ENCODE data around the gene B3GNT2.
"Not testable (repeated sequence)": the region's sequence is repeated elsewhere in the genome, so short reads cannot be mapped to it uniquely, and the experiment has no call there.

The B3GNT2 gene, protein sequence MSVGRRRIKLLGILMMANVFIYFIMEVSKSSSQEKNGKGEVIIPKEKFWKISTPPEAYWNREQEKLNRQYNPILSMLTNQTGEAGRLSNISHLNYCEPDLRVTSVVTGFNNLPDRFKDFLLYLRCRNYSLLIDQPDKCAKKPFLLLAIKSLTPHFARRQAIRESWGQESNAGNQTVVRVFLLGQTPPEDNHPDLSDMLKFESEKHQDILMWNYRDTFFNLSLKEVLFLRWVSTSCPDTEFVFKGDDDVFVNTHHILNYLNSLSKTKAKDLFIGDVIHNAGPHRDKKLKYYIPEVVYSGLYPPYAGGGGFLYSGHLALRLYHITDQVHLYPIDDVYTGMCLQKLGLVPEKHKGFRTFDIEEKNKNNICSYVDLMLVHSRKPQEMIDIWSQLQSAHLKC

DNA sequence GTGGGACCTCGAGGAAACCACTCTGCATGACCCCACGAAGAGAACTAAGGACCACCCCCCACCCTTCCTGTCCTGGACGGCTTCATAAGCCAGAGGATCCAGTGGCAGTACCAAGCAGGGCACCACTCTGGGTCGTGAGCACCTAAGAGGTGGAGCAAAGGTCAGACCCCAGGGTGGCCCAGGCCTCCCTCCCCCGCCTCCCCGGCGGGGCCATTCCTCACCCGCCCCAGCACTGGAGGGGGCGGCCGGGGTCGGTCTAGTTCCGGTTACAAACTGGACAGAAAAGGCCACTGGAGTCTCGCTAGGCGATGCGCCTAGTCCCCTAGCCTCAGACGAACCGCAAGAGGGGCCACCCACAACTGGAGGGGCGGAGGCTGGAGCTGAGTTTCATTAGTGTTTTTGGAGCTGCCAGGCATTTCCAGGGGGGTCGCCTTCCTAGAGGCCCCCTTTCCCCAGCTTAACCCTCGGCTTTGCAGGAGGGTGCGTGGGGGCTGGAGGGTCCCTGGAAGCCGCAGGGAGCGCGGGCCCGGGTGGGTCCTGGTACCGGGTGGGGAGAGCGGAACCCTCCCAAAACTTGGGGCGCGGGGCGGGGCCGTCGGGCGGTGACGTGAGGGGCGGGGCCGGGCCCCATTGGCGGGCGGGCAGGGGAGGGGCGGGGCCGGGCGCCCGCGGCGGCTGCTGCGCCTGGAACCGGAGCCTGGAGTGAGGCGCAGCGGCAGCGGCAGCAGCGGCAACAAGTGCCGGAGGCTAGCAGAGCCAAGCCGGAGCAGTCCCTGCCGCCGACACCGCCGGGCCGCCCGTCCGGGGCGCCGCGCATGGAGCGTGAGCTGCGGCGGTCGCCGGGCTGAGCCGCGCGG, at the start of gene B3GNT2:
Gene B3GNT2 (plus strand): TSS at position 695 of the 857 bp plus-strand sequence. CDS start 26,106 bp downstream, outside the sequence.
- DNase-seq (ENCODE audit: low read depth) = peak; percentile 73
- TF ChIP-seq, protein P1, sequence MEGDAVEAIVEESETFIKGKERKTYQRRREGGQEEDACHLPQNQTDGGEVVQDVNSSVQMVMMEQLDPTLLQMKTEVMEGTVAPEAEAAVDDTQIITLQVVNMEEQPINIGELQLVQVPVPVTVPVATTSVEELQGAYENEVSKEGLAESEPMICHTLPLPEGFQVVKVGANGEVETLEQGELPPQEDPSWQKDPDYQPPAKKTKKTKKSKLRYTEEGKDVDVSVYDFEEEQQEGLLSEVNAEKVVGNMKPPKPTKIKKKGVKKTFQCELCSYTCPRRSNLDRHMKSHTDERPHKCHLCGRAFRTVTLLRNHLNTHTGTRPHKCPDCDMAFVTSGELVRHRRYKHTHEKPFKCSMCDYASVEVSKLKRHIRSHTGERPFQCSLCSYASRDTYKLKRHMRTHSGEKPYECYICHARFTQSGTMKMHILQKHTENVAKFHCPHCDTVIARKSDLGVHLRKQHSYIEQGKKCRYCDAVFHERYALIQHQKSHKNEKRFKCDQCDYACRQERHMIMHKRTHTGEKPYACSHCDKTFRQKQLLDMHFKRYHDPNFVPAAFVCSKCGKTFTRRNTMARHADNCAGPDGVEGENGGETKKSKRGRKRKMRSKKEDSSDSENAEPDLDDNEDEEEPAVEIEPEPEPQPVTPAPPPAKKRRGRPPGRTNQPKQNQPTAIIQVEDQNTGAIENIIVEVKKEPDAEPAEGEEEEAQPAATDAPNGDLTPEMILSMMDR (conservative IDR thresholded peaks at IDR 0.05; ENCODE audit: low read depth, low read length) = no peak

DNA sequence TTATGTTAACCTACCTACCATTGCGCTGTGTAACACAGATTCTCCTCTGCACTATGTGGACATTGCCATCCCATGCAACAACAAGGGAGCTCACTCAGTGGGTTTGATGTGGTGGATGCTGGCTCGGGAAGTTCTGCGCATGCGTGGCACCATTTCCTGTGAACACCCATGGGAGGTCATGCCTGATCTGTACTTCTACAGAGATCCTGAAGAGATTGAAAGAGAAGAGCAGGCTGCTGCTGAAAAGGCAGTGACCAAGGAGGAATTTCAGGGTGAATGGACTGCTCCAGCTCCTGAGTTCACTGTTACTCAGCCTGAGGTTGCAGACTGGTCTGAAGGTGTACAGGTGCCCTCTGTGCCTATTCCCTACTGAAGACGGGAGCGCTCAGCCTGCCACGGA, 49.1 kb upstream of the B3GNT2 start:
- DNase-seq (ENCODE audit: low read depth); H3K4me3 ChIP-seq (ENCODE audit: low read depth, low read length): not testable (repeated sequence)

More for the DNA sequence above, at the start of gene B3GNT2:
- peak within 1 kb of the TSS; percentile 89 for H3K4me3 ChIP-seq (ENCODE audit: low read depth, low read length)

DNA sequence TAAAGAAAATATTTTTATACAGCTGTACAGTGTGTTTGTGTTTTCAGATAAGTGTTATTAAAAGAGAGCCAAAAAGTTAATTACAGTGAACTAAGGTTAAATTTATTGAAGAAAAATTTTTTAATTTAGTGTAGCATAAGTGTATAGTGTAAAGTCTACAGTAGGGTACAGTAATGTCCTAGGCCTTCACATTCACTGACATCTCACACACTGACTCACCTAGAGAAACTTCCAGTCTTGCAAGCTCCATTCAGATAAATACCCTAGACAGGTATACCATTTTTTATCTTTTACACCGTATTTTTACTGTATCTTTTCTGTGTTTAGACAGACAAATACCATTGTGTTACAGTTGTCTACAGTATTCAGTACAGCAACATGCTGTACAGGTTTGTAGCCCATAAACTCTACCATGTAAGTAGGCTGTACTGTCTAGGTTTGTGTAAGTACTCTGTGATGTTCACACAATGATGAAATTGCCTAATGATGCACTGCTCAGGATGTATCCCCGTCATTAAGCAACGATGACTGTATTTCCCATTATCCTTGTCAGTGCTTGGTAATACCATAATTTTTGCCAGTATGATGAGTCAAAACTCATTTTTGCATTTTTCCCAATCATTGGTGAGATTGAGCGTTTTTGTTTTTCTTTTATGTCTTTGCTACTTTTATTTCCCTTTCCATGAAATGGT, 48.2 kb upstream of the B3GNT2 start:
- peak; percentile 64 for DNase-seq (ENCODE audit: low read depth)
- TF ChIP-seq, protein P1 (conservative IDR thresholded peaks at IDR 0.05; ENCODE audit: low read depth, low read length) = no peak
- H3K4me3 ChIP-seq (ENCODE audit: low read depth, low read length) = no peak overlapping the region

DNA sequence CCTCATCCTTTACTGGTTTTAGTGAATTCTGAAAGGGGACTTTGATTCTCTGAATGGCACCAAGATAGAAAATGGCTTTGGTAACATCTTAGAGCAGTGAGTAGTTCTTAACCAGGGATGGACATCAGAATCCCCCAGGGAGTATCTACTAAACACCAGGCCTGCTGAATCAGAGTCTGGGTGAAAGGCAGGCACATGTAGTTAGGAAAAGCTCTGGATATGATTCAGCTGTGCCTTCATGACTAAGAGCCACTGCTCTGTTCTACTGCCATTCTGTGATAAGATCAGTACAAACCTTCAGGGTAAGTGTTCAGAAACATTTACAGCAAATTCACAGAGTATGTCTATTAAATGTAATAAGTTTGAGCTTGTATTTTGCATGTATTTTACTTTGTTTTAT, 46.2 kb upstream of the B3GNT2 start:
- peak; percentile 95 for DNase-seq (ENCODE audit: low read depth)

DNA sequence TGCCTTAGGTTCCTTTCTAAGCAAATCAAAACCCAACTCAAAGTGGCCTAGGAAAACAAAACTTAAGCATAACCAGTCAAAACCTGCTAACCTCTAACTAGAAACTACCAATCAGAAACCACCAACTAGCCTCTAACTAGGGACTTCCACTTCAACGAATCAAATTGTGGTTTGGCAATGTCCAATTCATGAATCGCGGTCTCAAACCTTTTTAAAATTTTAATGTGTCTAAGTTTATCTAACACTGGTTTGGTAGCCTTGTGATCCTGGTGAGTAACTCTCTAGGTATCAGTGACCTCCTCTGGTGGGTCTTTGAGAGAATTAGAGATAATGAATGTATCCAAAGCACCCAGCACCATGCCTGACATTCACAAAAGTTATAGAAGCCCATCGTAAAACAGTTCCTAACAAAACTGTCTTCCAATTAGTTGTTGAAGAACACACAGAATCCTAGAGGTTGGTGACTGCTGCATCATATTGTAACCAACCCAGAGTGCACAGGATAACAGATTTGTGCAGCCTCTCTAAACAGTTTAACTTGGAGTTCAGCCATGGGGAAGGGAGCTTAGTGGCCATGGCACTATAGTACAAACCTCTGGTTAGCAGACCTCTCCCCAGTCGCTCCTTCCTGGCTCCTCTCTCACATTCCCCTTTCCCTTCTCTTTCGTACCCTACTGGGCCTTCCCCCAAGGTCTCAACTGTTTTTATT, 45.2 kb upstream of the B3GNT2 start:
- DNase-seq (ENCODE audit: low read depth) = no peak
- TF ChIP-seq, protein P1 (conservative IDR thresholded peaks at IDR 0.05; ENCODE audit: low read depth, low read length) = no peak
- no peak overlapping the region for H3K4me3 ChIP-seq (ENCODE audit: low read depth, low read length)

More for the DNA sequence above, 46.2 kb upstream of the B3GNT2 start:
- H3K4me3 ChIP-seq (ENCODE audit: low read depth, low read length) = no peak overlapping the region
- TF ChIP-seq, protein P1 (conservative IDR thresholded peaks at IDR 0.05; ENCODE audit: low read depth, low read length) = no peak

DNA sequence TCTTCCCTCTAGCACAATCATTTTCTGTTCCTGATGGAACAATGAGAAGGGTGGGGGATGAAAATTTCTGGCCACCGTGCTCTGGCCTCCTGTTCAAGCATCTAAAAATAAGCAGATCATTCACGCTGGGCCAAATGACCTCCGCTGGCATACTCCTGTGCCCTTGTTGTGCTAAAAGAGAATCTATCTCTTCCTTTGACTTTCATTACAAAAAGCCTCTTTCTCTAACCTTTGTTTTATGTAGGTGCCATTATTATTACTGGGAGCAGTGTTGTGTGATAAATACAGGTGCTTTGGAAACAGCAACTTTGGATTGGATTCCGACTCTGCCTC, 44.6 kb upstream of the B3GNT2 start:
- no peak overlapping the region for H3K4me3 ChIP-seq (ENCODE audit: low read depth, low read length)
- DNase-seq (ENCODE audit: low read depth) = no peak
- TF ChIP-seq, protein P1 (conservative IDR thresholded peaks at IDR 0.05; ENCODE audit: low read depth, low read length) = no peak

All from choroid plexus epithelial cell (primary cell).